Prostate gland (tissue), 2 donors: Measurements from ENCODE around the gene CEP131. TPM values are rescaled to one million over a fixed set of nuclear protein-coding genes. Genes with fewer than 3 reads are reported as not detected.
"Not testable (repeated sequence)": the region's sequence is repeated elsewhere in the genome, so short reads cannot be mapped to it uniquely, and the experiment has no call there.

ENCODE experiments used
- DNase-seq: peaks from one replicate; pipeline ENCODE4 v3.0.0-alpha.2; 2019; ENCODE audit warnings: low spot score
- H3K27ac ChIP-seq, 2 donors: fragments of 200-600 bp; sonication (generic); 2 replicates each; pipeline ENCODE4 v1.5.1; 2017 to 2019
- H3K27me3 ChIP-seq: fragments of 200-600 bp; sonication (generic); replicated peaks from 2 replicates; pipeline ENCODE4 v1.5.1; 2019; ENCODE audit not compliant: insufficient read depth
- H3K36me3 ChIP-seq, 2 donors: fragments of 200-600 bp; sonication (generic); 1 replicate in 1 of 2; 2 replicates in 1 of 2; pipeline versions ENCODE4 v1.5.1 to v1.8.1; 2017 to 2019
- H3K4me1 ChIP-seq: fragments of 200-600 bp; sonication (generic); replicated peaks from 2 replicates; pipeline ENCODE4 v1.5.1; 2019
- H3K4me3 ChIP-seq, 2 donors: fragments of 200-600 bp; sonication (generic); 2 replicates each; pipeline ENCODE4 v1.5.1; 2017 to 2019
- H3K9me3 ChIP-seq: fragments of 200-600 bp; sonication (generic); 2 replicates; pipeline ENCODE4 v1.5.1; 2017
- CTCF ChIP-seq, 4 experiments: fragments of 200-600 bp in 2 of 4; fragments of 450-650 bp in 2 of 4; sonication (generic) in 2 of 4; IDR thresholded peaks; 1 replicate in 3 of 4; 2 replicates in 1 of 4; pipeline ENCODE4 v1.5.1; 2016 to 2019; ENCODE audit warnings: antibody characterized with exemption in 4 of 4, mild to moderate bottlenecking in 2 of 4, moderate library complexity in 2 of 4
- POLR2A ChIP-seq: fragments of 450-650 bp; IDR thresholded peaks from one replicate; pipeline ENCODE4 v1.6.1; 2016; ENCODE audit warnings: antibody characterized with exemption, mild to moderate bottlenecking
- POLR2AphosphoS5 ChIP-seq: sonication (generic); formaldehyde crosslinking; IDR thresholded peaks from one replicate; pipeline ENCODE4 v1.6.1; 2017; ENCODE audit warnings: antibody characterized with exemption
- WGBS: methylation state at CpG from one replicate; pipeline ENCODE4 v1.1.5; 2018; 5-methylcytosine and 5-hydroxymethylcytosine counted together
- intact Hi-C: fragments of 100-400 bp; cut with DNase I; formaldehyde crosslinking; loops from one replicate; pipeline ENCODE4 v1.14.2; 2022
- total RNA-seq, 2 donors: library from RNA; depleted of rRNA; stranded (reverse); fragments of >200 nt; gene quantifications; one replicate each; pipeline ENCODE4 v1.1.0, GENCODE V29; 2016

The CEP131 gene
- total RNA-seq, 2 donors from 2014 or later: 7.1 to 24.0 TPM

- no peaks in the 10 kb centered on the region for H3K4me1 ChIP-seq
- H3K4me3 ChIP-seq: no peak overlapping the region
- TF ChIP-seq POLR2A (no peak), POLR2AphosphoS5 (no peak), CTCF (IDR thresholded peaks at IDR 0.05) (no peak)
- no peak for DNase-seq
- H3K36me3 ChIP-seq: no peaks in the 10 kb centered on the region
- H3K27ac ChIP-seq: no peak overlapping the region
- 91% methylated on average over 43 of the region's 43 CpGs for WGBS
- no peaks in the 10 kb centered on the region for H3K9me3 ChIP-seq
- no peaks in the 10 kb centered on the region for H3K27me3 ChIP-seq
- intact Hi-C loops: no loop called here
These were observed 63.8 kb downstream of the CEP131 start for GRCh38 chr17:81158688-81159590.

GRCh38 chr17:81157848-81158687 is 64.7 kb downstream of the CEP131 start:
- Histone ChIP-seq H3K9me3 (no peaks in the 10 kb centered on the region), H3K4me3 (no peak overlapping the region), H3K27me3 (no peaks in the 10 kb centered on the region), H3K27ac (no peak overlapping the region), H3K36me3 (no peaks in the 10 kb centered on the region), H3K4me1 (no peaks in the 10 kb centered on the region)
- no peak for DNase-seq
- TF ChIP-seq POLR2AphosphoS5 (no peak), CTCF (IDR thresholded peaks at IDR 0.05) (no peak), POLR2A (no peak)
- intact Hi-C loops: no loop called here
- WGBS: 82% methylated on average over 26 of the region's 39 CpGs

- DNase-seq: no peak
- no peak overlapping the region for H3K4me3 ChIP-seq
- H3K27ac ChIP-seq: no peak overlapping the region
- intact Hi-C loops: no loop called here
- WGBS: 89% methylated on average over 38 of the region's 38 CpGs
- no peaks in the 10 kb centered on the region for H3K9me3 ChIP-seq
- TF ChIP-seq POLR2A (no peak), CTCF (IDR thresholded peaks at IDR 0.05) (no peak), POLR2AphosphoS5 (no peak)
- H3K36me3 ChIP-seq: no peaks in the 10 kb centered on the region
- no peaks in the 10 kb centered on the region for H3K27me3 ChIP-seq
- H3K4me1 ChIP-seq: no peaks in the 10 kb centered on the region
These were observed 65.6 kb downstream of the CEP131 start for GRCh38 chr17:81156866-81157805.

- Histone ChIP-seq H3K9me3 (no peaks in the 10 kb centered on the region), H3K4me3 (no peak overlapping the region), H3K36me3 (no peaks in the 10 kb centered on the region), H3K4me1 (no peaks in the 10 kb centered on the region), H3K27me3 (no peaks in the 10 kb centered on the region), H3K27ac (no peak overlapping the region)
- intact Hi-C loops: no loop called here
- no peak for DNase-seq
- TF ChIP-seq CTCF (IDR thresholded peaks at IDR 0.05) (no peak), POLR2AphosphoS5 (no peak)
- 94% methylated on average over 18 of the region's 18 CpGs for WGBS
These were observed 67.8 kb downstream of the CEP131 start for GRCh38 chr17:81154961-81155360.

- H3K4me1 ChIP-seq, intact Hi-C loops, H3K27ac ChIP-seq, H3K4me3 ChIP-seq, H3K27me3 ChIP-seq, H3K36me3 ChIP-seq, DNase-seq, H3K9me3 ChIP-seq: not testable (repeated sequence)
- 94% methylated on average over 9 of the region's 9 CpGs for WGBS
These were observed 68.7 kb downstream of the CEP131 start for GRCh38 chr17:81154016-81154415.
